ENCODE data around the gene ZFAND6. TPM values are rescaled to one million over a fixed set of nuclear protein-coding genes. Genes with fewer than 3 reads are reported as not detected.
"Not testable (repeated sequence)": the region's sequence is repeated elsewhere in the genome, so short reads cannot be mapped to it uniquely, and the experiment has no call there.

Gene ZFAND6
- total and polyA plus RNA-seq, 4 donors: 61.2 to 94.0 (median 75.5) TPM

GRCh38 chr15:80017139-80017538 lies 42.3 kb upstream of the ZFAND6 start:
- H3K4me3 ChIP-seq (ENCODE audit: low read length in 2 of 2); DNase-seq; H3K9me3 ChIP-seq (ENCODE audit: control insufficient read depth, low read length); H3K27ac ChIP-seq (ENCODE audit: low read depth in 1 of 2, low read length in 2 of 2); ATAC-seq (ENCODE audit: low FRiP score); H3K36me3 ChIP-seq (ENCODE audit: control insufficient read depth in 1 of 2, insufficient read depth in 2 of 2, low read length in 1 of 2); H3K27me3 ChIP-seq (ENCODE audit: control insufficient read depth in 1 of 2, insufficient read depth in 2 of 2, low read length in 1 of 2); H3K4me1 ChIP-seq (ENCODE audit: control insufficient read depth in 1 of 2, insufficient read depth in 2 of 2, low read length in 2 of 2); intact Hi-C loops (cut with DNase I): not testable (repeated sequence)
- WGBS, 2 donors: 80 to 82% methylated on average over 8 of the region's 8 CpGs

GRCh38 chr15:80019168-80019745 lies 40.2 kb upstream of the ZFAND6 start:
- ATAC-seq (ENCODE audit: low FRiP score): no peak
- Histone ChIP-seq H3K27ac (ENCODE audit: low read depth in 1 of 2, low read length in 2 of 2) (no peak overlapping the region), H3K27me3 (ENCODE audit: control insufficient read depth in 1 of 2, insufficient read depth in 2 of 2, low read length in 1 of 2) (no peaks in the 10 kb centered on the region), H3K4me1 (ENCODE audit: control insufficient read depth in 1 of 2, insufficient read depth in 2 of 2, low read length in 2 of 2) (no peaks in the 10 kb centered on the region), H3K4me3 (ENCODE audit: low read length in 2 of 2) (no peak overlapping the region), H3K9me3 (ENCODE audit: control insufficient read depth, low read length) (no peaks in the 10 kb centered on the region), H3K36me3 (ENCODE audit: control insufficient read depth in 1 of 2, insufficient read depth in 2 of 2, low read length in 1 of 2) (no peaks in the 10 kb centered on the region)
- intact Hi-C loops (cut with DNase I): no loop called here
- DNase-seq: no peak
- 83 to 93% methylated on average over 8 of the region's 8 CpGs for WGBS, 2 donors

- H3K27ac ChIP-seq (ENCODE audit: low read depth in 1 of 2, low read length in 2 of 2); H3K9me3 ChIP-seq (ENCODE audit: control insufficient read depth, low read length); H3K4me3 ChIP-seq (ENCODE audit: low read length in 2 of 2); H3K27me3 ChIP-seq (ENCODE audit: control insufficient read depth in 1 of 2, insufficient read depth in 2 of 2, low read length in 1 of 2); DNase-seq; H3K4me1 ChIP-seq (ENCODE audit: control insufficient read depth in 1 of 2, insufficient read depth in 2 of 2, low read length in 2 of 2); ATAC-seq (ENCODE audit: low FRiP score); intact Hi-C loops (cut with DNase I); H3K36me3 ChIP-seq (ENCODE audit: control insufficient read depth in 1 of 2, insufficient read depth in 2 of 2, low read length in 1 of 2): not testable (repeated sequence)
- 85 to 89% methylated on average over 6 of the region's 6 CpGs for WGBS, 2 donors
Measured at GRCh38 chr15:80020149-80020548, 39.3 kb upstream of the ZFAND6 start.

GRCh38 chr15:80020731-80021130 lies 38.7 kb upstream of the ZFAND6 start:
- H3K4me1 ChIP-seq (ENCODE audit: control insufficient read depth in 1 of 2, insufficient read depth in 2 of 2, low read length in 2 of 2): no peaks in the 10 kb centered on the region
- intact Hi-C loops (cut with DNase I): no loop called here
- no peaks in the 10 kb centered on the region for H3K9me3 ChIP-seq (ENCODE audit: control insufficient read depth, low read length)
- no peaks in the 10 kb centered on the region for H3K36me3 ChIP-seq (ENCODE audit: control insufficient read depth in 1 of 2, insufficient read depth in 2 of 2, low read length in 1 of 2)
- 82% methylated on average over 3 of the region's 3 CpGs for WGBS, 2 donors
- DNase-seq (no peak), ATAC-seq (ENCODE audit: low FRiP score) (no peak)
- no peaks in the 10 kb centered on the region for H3K27me3 ChIP-seq (ENCODE audit: control insufficient read depth in 1 of 2, insufficient read depth in 2 of 2, low read length in 1 of 2)
- no peak overlapping the region for H3K27ac ChIP-seq (ENCODE audit: low read depth in 1 of 2, low read length in 2 of 2)
- H3K4me3 ChIP-seq (ENCODE audit: low read length in 2 of 2): no peak overlapping the region

- WGBS, 2 donors: 70 to 79% methylated on average over 3 of the region's 3 CpGs
- Histone ChIP-seq H3K9me3 (ENCODE audit: control insufficient read depth, low read length) (peaks cover 2% of the 10 kb centered on the region), H3K4me1 (ENCODE audit: control insufficient read depth in 1 of 2, insufficient read depth in 2 of 2, low read length in 2 of 2) (no peaks in the 10 kb centered on the region), H3K27ac (ENCODE audit: low read depth in 1 of 2, low read length in 2 of 2) (no peak overlapping the region), H3K4me3 (ENCODE audit: low read length in 2 of 2) (no peak overlapping the region), H3K27me3 (ENCODE audit: control insufficient read depth in 1 of 2, insufficient read depth in 2 of 2, low read length in 1 of 2) (no peaks in the 10 kb centered on the region), H3K36me3 (ENCODE audit: control insufficient read depth in 1 of 2, insufficient read depth in 2 of 2, low read length in 1 of 2) (no peaks in the 10 kb centered on the region)
- DNase-seq: no peak
- no peak for ATAC-seq (ENCODE audit: low FRiP score)
- intact Hi-C loops (cut with DNase I): no loop called here
Measured at GRCh38 chr15:80026310-80026709, 33.2 kb upstream of the ZFAND6 start.

GRCh38 chr15:80026754-80027153 lies 32.7 kb upstream of the ZFAND6 start:
- Histone ChIP-seq H3K27me3 (ENCODE audit: control insufficient read depth in 1 of 2, insufficient read depth in 2 of 2, low read length in 1 of 2) (no peaks in the 10 kb centered on the region), H3K27ac (ENCODE audit: low read depth in 1 of 2, low read length in 2 of 2) (no peak overlapping the region), H3K4me3 (ENCODE audit: low read length in 2 of 2) (no peak overlapping the region), H3K9me3 (ENCODE audit: control insufficient read depth, low read length) (peaks cover 2% of the 10 kb centered on the region), H3K4me1 (ENCODE audit: control insufficient read depth in 1 of 2, insufficient read depth in 2 of 2, low read length in 2 of 2) (no peaks in the 10 kb centered on the region), H3K36me3 (ENCODE audit: control insufficient read depth in 1 of 2, insufficient read depth in 2 of 2, low read length in 1 of 2) (no peaks in the 10 kb centered on the region)
- intact Hi-C loops (cut with DNase I): no loop called here
- 82 to 92% methylated on average over 4 of the region's 4 CpGs for WGBS, 2 donors
- ATAC-seq (ENCODE audit: low FRiP score) (no peak), DNase-seq (no peak)

GRCh38 chr15:80028937-80029336 lies 30.5 kb upstream of the ZFAND6 start:
- WGBS, 2 donors: 53 to 67% methylated on average over 2 of the region's 2 CpGs

GRCh38 chr15:80031841-80032240 lies 27.6 kb upstream of the ZFAND6 start:
- Histone ChIP-seq H3K27ac (ENCODE audit: low read depth in 1 of 2, low read length in 2 of 2) (no peak overlapping the region), H3K27me3 (ENCODE audit: control insufficient read depth in 1 of 2, insufficient read depth in 2 of 2, low read length in 1 of 2) (no peaks in the 10 kb centered on the region), H3K9me3 (ENCODE audit: control insufficient read depth, low read length) (peaks cover under 1% of the 10 kb centered on the region), H3K36me3 (ENCODE audit: control insufficient read depth in 1 of 2, insufficient read depth in 2 of 2, low read length in 1 of 2) (no peaks in the 10 kb centered on the region), H3K4me3 (ENCODE audit: low read length in 2 of 2) (no peak overlapping the region), H3K4me1 (ENCODE audit: control insufficient read depth in 1 of 2, insufficient read depth in 2 of 2, low read length in 2 of 2) (no peaks in the 10 kb centered on the region)
- ATAC-seq (ENCODE audit: low FRiP score) (no peak), DNase-seq (no peak)
- intact Hi-C loops (cut with DNase I): no loop called here
- WGBS, 2 donors: 79 to 90% methylated on average over 3 of the region's 3 CpGs

More at GRCh38 chr15:80028937-80029336, 30.5 kb upstream of the ZFAND6 start:
- Histone ChIP-seq H3K4me1 (ENCODE audit: control insufficient read depth in 1 of 2, insufficient read depth in 2 of 2, low read length in 2 of 2) (no peaks in the 10 kb centered on the region), H3K27ac (ENCODE audit: low read depth in 1 of 2, low read length in 2 of 2) (no peak overlapping the region), H3K36me3 (ENCODE audit: control insufficient read depth in 1 of 2, insufficient read depth in 2 of 2, low read length in 1 of 2) (no peaks in the 10 kb centered on the region), H3K27me3 (ENCODE audit: control insufficient read depth in 1 of 2, insufficient read depth in 2 of 2, low read length in 1 of 2) (no peaks in the 10 kb centered on the region), H3K9me3 (ENCODE audit: control insufficient read depth, low read length) (peaks cover 2% of the 10 kb centered on the region), H3K4me3 (ENCODE audit: low read length in 2 of 2) (no peak overlapping the region)
- intact Hi-C loops (cut with DNase I): no loop called here
- ATAC-seq (ENCODE audit: low FRiP score) (no peak), DNase-seq (no peak)

GRCh38 chr15:80034629-80035028 lies 24.8 kb upstream of the ZFAND6 start:
- 75 to 82% methylated on average over 3 of the region's 3 CpGs for WGBS, 2 donors
- DNase-seq (no peak), ATAC-seq (ENCODE audit: low FRiP score) (no peak)
- H3K4me1 ChIP-seq (ENCODE audit: control insufficient read depth in 1 of 2, insufficient read depth in 2 of 2, low read length in 2 of 2): no peaks in the 10 kb centered on the region
- intact Hi-C loops (cut with DNase I): no loop called here
- H3K9me3 ChIP-seq (ENCODE audit: control insufficient read depth, low read length): no peaks in the 10 kb centered on the region
- H3K36me3 ChIP-seq (ENCODE audit: control insufficient read depth in 1 of 2, insufficient read depth in 2 of 2, low read length in 1 of 2): no peaks in the 10 kb centered on the region
- no peak overlapping the region for H3K27ac ChIP-seq (ENCODE audit: low read depth in 1 of 2, low read length in 2 of 2)
- H3K27me3 ChIP-seq (ENCODE audit: control insufficient read depth in 1 of 2, insufficient read depth in 2 of 2, low read length in 1 of 2): no peaks in the 10 kb centered on the region
- H3K4me3 ChIP-seq (ENCODE audit: low read length in 2 of 2): no peak overlapping the region

All from aorta (tissue), 5 donors.